H9 (cell line): ENCODE measurements around the gene GNA12. TPM values are rescaled to one million over a fixed set of nuclear protein-coding genes. Genes with fewer than 3 reads are reported as not detected.

Experiments
- DNase-seq: peaks from one replicate; pipeline ENCODE4 v3.0.0-alpha.2; 2017
- H2AFZ ChIP-seq: one replicate; pipeline ENCODE4 v1.6.1; 2013; ENCODE audit warnings: mild to moderate bottlenecking, low read length, control low read depth, moderate library complexity
- H2AK5ac ChIP-seq: 2 replicates; pipeline ENCODE4 v1.6.1; 2013; ENCODE audit warnings: low read length, control low read depth, mixed read lengths; ENCODE audit not compliant: insufficient read length
- H2BK120ac ChIP-seq: one replicate; pipeline ENCODE4 v1.6.1; 2013; ENCODE audit warnings: low read depth, mild to moderate bottlenecking, low read length, control low read depth, inconsistent platforms; ENCODE audit not compliant: poor library complexity, severe bottlenecking
- H2BK12ac ChIP-seq: 2 replicates; pipeline ENCODE4 v1.6.1; 2013; ENCODE audit warnings: low read length, control low read depth, mixed read lengths, low read depth; ENCODE audit not compliant: insufficient read length
- H2BK15ac ChIP-seq: 2 replicates; pipeline ENCODE4 v1.6.1; 2013; ENCODE audit warnings: low read depth, low read length, control low read depth
- H2BK20ac ChIP-seq: one replicate; pipeline ENCODE4 v1.6.1; 2013; ENCODE audit warnings: low read depth, mild to moderate bottlenecking, low read length, control low read depth, inconsistent platforms; ENCODE audit not compliant: poor library complexity, severe bottlenecking
- H2BK5ac ChIP-seq: 2 replicates; pipeline ENCODE4 v1.6.1; 2013; ENCODE audit warnings: low read length, control low read depth, mixed read lengths; ENCODE audit not compliant: insufficient read length
- H3K14ac ChIP-seq: 2 replicates; pipeline ENCODE4 v1.6.1; 2013; ENCODE audit warnings: low read length, control low read depth; ENCODE audit not compliant: insufficient read depth
- H3K18ac ChIP-seq: 2 replicates; pipeline ENCODE4 v1.6.1; 2013; ENCODE audit warnings: low read depth, mild to moderate bottlenecking, mixed read lengths, low read length, control low read depth; ENCODE audit not compliant: insufficient read length
- H3K23ac ChIP-seq: 2 replicates; pipeline ENCODE4 v1.6.1; 2013; ENCODE audit warnings: low read length, control low read depth, mixed read lengths, low read depth; ENCODE audit not compliant: insufficient read length
- H3K23me2 ChIP-seq: 2 replicates; pipeline ENCODE4 v1.6.1; 2013; ENCODE audit warnings: low read depth, mild to moderate bottlenecking, mixed read lengths, low read length, control low read depth; ENCODE audit not compliant: insufficient read length, poor library complexity, severe bottlenecking
- H3K27ac ChIP-seq: 2 replicates; pipeline ENCODE4 v1.5.1; 2013; ENCODE audit warnings: low read length, control low read depth, mixed read lengths, low read depth; ENCODE audit not compliant: insufficient read length
- H3K27me3 ChIP-seq: 2 replicates; pipeline ENCODE4 v1.6.1; 2013; ENCODE audit warnings: low read length, control low read depth, inconsistent platforms; ENCODE audit not compliant: insufficient read depth
- H3K4ac ChIP-seq: 2 replicates; pipeline ENCODE4 v1.6.1; 2013; ENCODE audit warnings: low read depth, mild to moderate bottlenecking, control low read depth, inconsistent platforms, low read length, moderate library complexity
- H3K4me1 ChIP-seq: 2 replicates; pipeline ENCODE4 v1.6.1; 2013; ENCODE audit warnings: low read length, control low read depth, inconsistent platforms; ENCODE audit not compliant: insufficient read depth
- H3K4me2 ChIP-seq: 2 replicates; pipeline ENCODE4 v1.6.1; 2013; ENCODE audit warnings: low read length, control low read depth, mixed read lengths; ENCODE audit not compliant: insufficient read length, insufficient read depth
- H3K56ac ChIP-seq: 2 replicates; pipeline ENCODE4 v1.6.1; 2013; ENCODE audit warnings: low read depth, mild to moderate bottlenecking, mixed read lengths, low read length, control low read depth; ENCODE audit not compliant: insufficient read length
- H3K79me1 ChIP-seq: 2 replicates; pipeline ENCODE4 v1.6.1; 2013; ENCODE audit warnings: low read depth, mild to moderate bottlenecking, moderate library complexity, low read length, control low read depth, inconsistent platforms; ENCODE audit not compliant: insufficient read depth, poor library complexity, severe bottlenecking
- H3K79me2 ChIP-seq: 2 replicates; pipeline ENCODE4 v1.6.1; 2013; ENCODE audit warnings: low read length, control low read depth, inconsistent platforms; ENCODE audit not compliant: insufficient read depth
- H3K9ac ChIP-seq: 2 replicates; pipeline ENCODE4 v1.6.1; 2013; ENCODE audit warnings: low read length, control low read depth, mixed read lengths; ENCODE audit not compliant: insufficient read length; ENCODE audit errors: extremely low read depth
- H3K9me3 ChIP-seq: one replicate; pipeline ENCODE4 v1.6.1; 2013; ENCODE audit warnings: low read depth, low read length, inconsistent platforms; ENCODE audit not compliant: control insufficient read depth
- H3T11ph ChIP-seq: one replicate; pipeline ENCODE4 v1.6.1; 2013; ENCODE audit warnings: mild to moderate bottlenecking, low read length, control low read depth, inconsistent platforms
- H4K20me1 ChIP-seq: one replicate; pipeline ENCODE4 v1.6.1; 2013; ENCODE audit not compliant: control insufficient read depth, insufficient read length, insufficient read depth
- H4K5ac ChIP-seq: 2 replicates; pipeline ENCODE4 v1.6.1; 2013; ENCODE audit warnings: low read depth, mild to moderate bottlenecking, mixed read lengths, low read length, control low read depth; ENCODE audit not compliant: insufficient read length
- H4K8ac ChIP-seq: replicated peaks from 2 replicates; pipeline ENCODE4 v1.6.1; 2013; ENCODE audit warnings: low read length, control low read depth, mixed read lengths, low read depth; ENCODE audit not compliant: insufficient read length
- H4K91ac ChIP-seq: 2 replicates; pipeline ENCODE4 v1.6.1; 2013; ENCODE audit warnings: low read depth, mild to moderate bottlenecking, moderate library complexity, mixed read lengths, low read length, control low read depth; ENCODE audit not compliant: insufficient read length
- H3K27ac Mint-ChIP-seq, 3 experiments: 2 replicates in 2 of 3; 3 replicates in 1 of 3; pipeline ENCODE4 v1.8.0; 2020 to 2021; ENCODE audit warnings: mixed read lengths in 3 of 3, mild to moderate bottlenecking in 1 of 3, moderate library complexity in 1 of 3
- H3K27me3 Mint-ChIP-seq: 2 replicates; pipeline ENCODE4 v1.8.0; 2021; ENCODE audit warnings: low read depth, mild to moderate bottlenecking, moderate library complexity, mixed read lengths
- H3K36me3 Mint-ChIP-seq, 3 experiments: 2 replicates in 2 of 3; 3 replicates in 1 of 3; pipeline ENCODE4 v1.8.0; 2020 to 2021; ENCODE audit warnings: low read depth in 3 of 3, mixed read lengths in 3 of 3; ENCODE audit not compliant: insufficient read depth in 1 of 3
- H3K4me1 Mint-ChIP-seq, 2 experiments: 2 replicates each; pipeline ENCODE4 v1.8.0; 2020; ENCODE audit warnings: mixed read lengths in 2 of 2
- H3K4me3 Mint-ChIP-seq, 2 experiments: 2 replicates in 1 of 2; 3 replicates in 1 of 2; pipeline ENCODE4 v1.8.0; 2020 to 2021; ENCODE audit warnings: mild to moderate bottlenecking in 2 of 2, mixed read lengths in 2 of 2, moderate library complexity in 1 of 2
- H3K9me3 Mint-ChIP-seq, 2 experiments: 2 replicates in 1 of 2; 3 replicates in 1 of 2; pipeline ENCODE4 v1.8.0; 2020; ENCODE audit warnings: mild to moderate bottlenecking in 2 of 2, mixed read lengths in 2 of 2, moderate library complexity in 1 of 2
- WGBS: extraction: QIAGEN DNeasy Blood & Tissue Kit; methylation state at CpG from one replicate; pipeline ENCODE4 v1.1.7; 2013; ENCODE audit warnings: missing lambda C conversion rate, low lambda C conversion rate, mixed read lengths; ENCODE audit not compliant: insufficient read length; ENCODE audit errors: extremely low coverage; 5-methylcytosine and 5-hydroxymethylcytosine counted together
- total RNA-seq: library from RNA; stranded (reverse); gene quantifications from 2 replicates; pipeline ENCODE4 v1.2.1, GENCODE V29; 2021
- TF ChIP-seq, protein P1 (sequence below): fragments of 200-600 bp; sonication (generic); conservative IDR thresholded peaks from 3 replicates; pipeline ENCODE4 v1.8.0; 2021; ENCODE audit warnings: antibody characterized with exemption, mild to moderate bottlenecking

GNA12 gene
- total RNA-seq, 1 experiment from 2014 or later: 60.2 TPM

- H2BK5ac ChIP-seq: no peak overlapping the region
- no peak overlapping the region for H4K91ac ChIP-seq
- H3K9me3 Mint-ChIP-seq: no peaks in the 10 kb centered on the region; a peak in 1 of 5 replicates
- peak overlapping the region; percentile 63 to 93 (median 75); a peak in 6 of 7 replicates for H3K27ac Mint-ChIP-seq
- H3K79me1 ChIP-seq: peaks cover 13% of the 10 kb centered on the region
- H3K56ac ChIP-seq: no peak overlapping the region
- H4K20me1 ChIP-seq: peaks cover 3% of the 10 kb centered on the region
- no peak overlapping the region for H4K8ac ChIP-seq
- peaks cover 69 to 74% of the 10 kb centered on the region in 2 experiments for H3K4me1 Mint-ChIP-seq
- H3K27ac ChIP-seq: no peak overlapping the region
- H2BK15ac ChIP-seq: no peak overlapping the region
- no peak overlapping the region for H3K4ac ChIP-seq
- H3K4me3 Mint-ChIP-seq: no peak overlapping the region
- H3K27me3 ChIP-seq: no peaks in the 10 kb centered on the region
- H3K4me1 ChIP-seq: peaks cover 19% of the 10 kb centered on the region; the same call in 1 of the 2 replicates
- no peak overlapping the region for H3T11ph ChIP-seq
- no peak for DNase-seq
- peaks cover 39% of the 10 kb centered on the region; the same call in 1 of the 2 replicates for H3K79me2 ChIP-seq
- H4K5ac ChIP-seq: no peak overlapping the region
- no peak overlapping the region for H2AFZ ChIP-seq
- no peak overlapping the region for H2BK12ac ChIP-seq
- H3K27me3 Mint-ChIP-seq: no peaks in the 10 kb centered on the region
- no peaks in the 10 kb centered on the region for H3K9me3 ChIP-seq
- no peak overlapping the region for H2BK120ac ChIP-seq
- H2AK5ac ChIP-seq: no peak overlapping the region
- H3K4me2 ChIP-seq: no peak overlapping the region
- H3K18ac ChIP-seq: no peak overlapping the region
- H2BK20ac ChIP-seq: no peak overlapping the region
- TF ChIP-seq, protein P1, sequence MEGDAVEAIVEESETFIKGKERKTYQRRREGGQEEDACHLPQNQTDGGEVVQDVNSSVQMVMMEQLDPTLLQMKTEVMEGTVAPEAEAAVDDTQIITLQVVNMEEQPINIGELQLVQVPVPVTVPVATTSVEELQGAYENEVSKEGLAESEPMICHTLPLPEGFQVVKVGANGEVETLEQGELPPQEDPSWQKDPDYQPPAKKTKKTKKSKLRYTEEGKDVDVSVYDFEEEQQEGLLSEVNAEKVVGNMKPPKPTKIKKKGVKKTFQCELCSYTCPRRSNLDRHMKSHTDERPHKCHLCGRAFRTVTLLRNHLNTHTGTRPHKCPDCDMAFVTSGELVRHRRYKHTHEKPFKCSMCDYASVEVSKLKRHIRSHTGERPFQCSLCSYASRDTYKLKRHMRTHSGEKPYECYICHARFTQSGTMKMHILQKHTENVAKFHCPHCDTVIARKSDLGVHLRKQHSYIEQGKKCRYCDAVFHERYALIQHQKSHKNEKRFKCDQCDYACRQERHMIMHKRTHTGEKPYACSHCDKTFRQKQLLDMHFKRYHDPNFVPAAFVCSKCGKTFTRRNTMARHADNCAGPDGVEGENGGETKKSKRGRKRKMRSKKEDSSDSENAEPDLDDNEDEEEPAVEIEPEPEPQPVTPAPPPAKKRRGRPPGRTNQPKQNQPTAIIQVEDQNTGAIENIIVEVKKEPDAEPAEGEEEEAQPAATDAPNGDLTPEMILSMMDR: no peak
- H3K23ac ChIP-seq: no peak overlapping the region
- no peak overlapping the region for H3K14ac ChIP-seq
- H3K36me3 Mint-ChIP-seq: peaks cover 4 to 22% (median 20%) of the 10 kb centered on the region in 3 experiments
- H3K9ac ChIP-seq: no peak overlapping the region
- no CpG with 5 or more reads among the region's 7 CpGs for WGBS
- no peaks in the 10 kb centered on the region for H3K23me2 ChIP-seq
Measured at GRCh38 chr7:2812114-2812487, 32.0 kb downstream of the GNA12 start.
